Vagina (tissue), 2 donors: Measurements from ENCODE around the gene CYSLTR2. TPM values are rescaled to one million over a fixed set of nuclear protein-coding genes. Genes with fewer than 3 reads are reported as not detected.

Experiments used
- DNase-seq, 2 donors: peaks; one replicate each; pipeline ENCODE4 v3.0.0-alpha.2; 2017; ENCODE audit errors: extremely low spot score in 2 of 2
- H3K27ac ChIP-seq: fragments of 200-600 bp; sonication (generic); one replicate; pipeline ENCODE4 v1.5.1; 2019
- H3K27me3 ChIP-seq: fragments of 200-600 bp; sonication (generic); one replicate; pipeline ENCODE4 v1.5.1; 2019
- H3K36me3 ChIP-seq, 2 donors: fragments of 200-600 bp; sonication (generic); one replicate each; pipeline ENCODE4 v1.5.1; 2017 to 2019
- H3K4me1 ChIP-seq: fragments of 200-600 bp; sonication (generic); one replicate; pipeline ENCODE4 v1.5.1; 2019
- H3K4me3 ChIP-seq, 2 donors: fragments of 200-600 bp; sonication (generic); 1 replicate in 1 of 2; 2 replicates in 1 of 2; pipeline ENCODE4 v1.5.1; 2016 to 2019
- H3K9me3 ChIP-seq: fragments of 200-600 bp; sonication (generic); one replicate; pipeline ENCODE4 v1.5.1; 2019
- POLR2A ChIP-seq, 2 donors: fragments of 450-650 bp; IDR thresholded peaks; one replicate each; pipeline ENCODE4 v1.6.1; 2017; ENCODE audit warnings: antibody characterized with exemption in 2 of 2, mild to moderate bottlenecking in 2 of 2, moderate library complexity in 2 of 2
- POLR2AphosphoS5 ChIP-seq, 2 donors: sonication (generic); formaldehyde crosslinking; IDR thresholded peaks; one replicate each; pipeline ENCODE4 v1.9.0; 2017; ENCODE audit warnings: antibody characterized with exemption in 2 of 2, mild to moderate bottlenecking in 2 of 2, low read depth in 1 of 2; ENCODE audit not compliant: insufficient read depth in 1 of 2
- intact Hi-C: fragments of 100-400 bp; cut with DNase I; formaldehyde crosslinking; loops from one replicate; pipeline ENCODE4 v1.15.1; 2023
- total RNA-seq: library from RNA; depleted of rRNA; stranded (reverse); fragments of >200 nt; gene quantifications from one replicate; pipeline ENCODE4 v1.2.3, GENCODE V29; 2016
- TF ChIP-seq, protein P1 (sequence below), 3 experiments: fragments of 450-650 bp in 2 of 3; fragments of 200-600 bp in 1 of 3; sonication (generic) in 1 of 3; IDR thresholded peaks; one replicate each; pipeline ENCODE4 v1.5.1; 2017 to 2019; ENCODE audit warnings: antibody characterized with exemption in 3 of 3, mild to moderate bottlenecking in 2 of 3, moderate library complexity in 2 of 3

The CYSLTR2 gene
- total RNA-seq, 1 donor from 2014 or later = 0.49 TPM

DNA sequence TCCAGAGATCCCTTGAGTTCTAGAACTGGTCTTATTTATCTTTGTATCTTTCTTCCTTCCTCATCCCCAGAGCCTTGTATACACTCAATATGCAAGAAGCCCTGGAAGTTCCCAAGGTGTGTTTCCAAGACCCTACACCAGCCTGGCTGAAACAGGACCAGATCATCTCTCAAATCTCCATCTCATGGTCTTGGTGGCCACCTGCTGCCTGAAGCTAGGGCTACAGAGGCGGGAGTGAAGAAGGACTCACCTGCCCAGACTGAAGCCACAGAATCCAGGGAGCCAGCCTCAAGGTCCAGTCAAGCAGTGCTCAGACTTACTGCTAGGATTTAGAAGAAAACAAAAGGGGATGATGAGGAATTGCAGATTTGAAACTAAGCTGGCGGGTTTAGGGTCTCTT, 6.1 kb upstream of the CYSLTR2 start:
- intact Hi-C loops = no loop called here
- no peak for DNase-seq
- H3K27me3 ChIP-seq = no peaks in the 10 kb centered on the region

GRCh38 chr13:48648446-48648845, 5.3 kb upstream of the CYSLTR2 start:
- H3K27me3 ChIP-seq = no peaks in the 10 kb centered on the region
- no peaks in the 10 kb centered on the region for H3K9me3 ChIP-seq
- no peaks in the 10 kb centered on the region for H3K36me3 ChIP-seq
- no peak overlapping the region for H3K4me3 ChIP-seq
- no peak for DNase-seq
- TF ChIP-seq, protein P1, sequence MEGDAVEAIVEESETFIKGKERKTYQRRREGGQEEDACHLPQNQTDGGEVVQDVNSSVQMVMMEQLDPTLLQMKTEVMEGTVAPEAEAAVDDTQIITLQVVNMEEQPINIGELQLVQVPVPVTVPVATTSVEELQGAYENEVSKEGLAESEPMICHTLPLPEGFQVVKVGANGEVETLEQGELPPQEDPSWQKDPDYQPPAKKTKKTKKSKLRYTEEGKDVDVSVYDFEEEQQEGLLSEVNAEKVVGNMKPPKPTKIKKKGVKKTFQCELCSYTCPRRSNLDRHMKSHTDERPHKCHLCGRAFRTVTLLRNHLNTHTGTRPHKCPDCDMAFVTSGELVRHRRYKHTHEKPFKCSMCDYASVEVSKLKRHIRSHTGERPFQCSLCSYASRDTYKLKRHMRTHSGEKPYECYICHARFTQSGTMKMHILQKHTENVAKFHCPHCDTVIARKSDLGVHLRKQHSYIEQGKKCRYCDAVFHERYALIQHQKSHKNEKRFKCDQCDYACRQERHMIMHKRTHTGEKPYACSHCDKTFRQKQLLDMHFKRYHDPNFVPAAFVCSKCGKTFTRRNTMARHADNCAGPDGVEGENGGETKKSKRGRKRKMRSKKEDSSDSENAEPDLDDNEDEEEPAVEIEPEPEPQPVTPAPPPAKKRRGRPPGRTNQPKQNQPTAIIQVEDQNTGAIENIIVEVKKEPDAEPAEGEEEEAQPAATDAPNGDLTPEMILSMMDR (IDR thresholded peaks at IDR 0.05) = no peak
- TF ChIP-seq POLR2A (IDR thresholded peaks at IDR 0.05) (no peak), POLR2AphosphoS5 (IDR thresholded peaks at IDR 0.05; ENCODE audit: insufficient read depth in 1 of 2, low read depth in 1 of 2) (no peak)
- H3K27ac ChIP-seq = no peak overlapping the region
- H3K4me1 ChIP-seq = peaks cover 11% of the 10 kb centered on the region
- intact Hi-C loops = no loop called here

More for the DNA sequence above, 6.1 kb upstream of the CYSLTR2 start:
- peaks cover 2% of the 10 kb centered on the region for H3K4me1 ChIP-seq
- H3K36me3 ChIP-seq = no peaks in the 10 kb centered on the region
- H3K9me3 ChIP-seq = no peaks in the 10 kb centered on the region
- H3K27ac ChIP-seq = no peak overlapping the region
- TF ChIP-seq, protein P1 (IDR thresholded peaks at IDR 0.05) = no peak
- TF ChIP-seq POLR2A (IDR thresholded peaks at IDR 0.05) (no peak), POLR2AphosphoS5 (IDR thresholded peaks at IDR 0.05; ENCODE audit: insufficient read depth in 1 of 2, low read depth in 1 of 2) (no peak)
- no peak overlapping the region for H3K4me3 ChIP-seq

DNA sequence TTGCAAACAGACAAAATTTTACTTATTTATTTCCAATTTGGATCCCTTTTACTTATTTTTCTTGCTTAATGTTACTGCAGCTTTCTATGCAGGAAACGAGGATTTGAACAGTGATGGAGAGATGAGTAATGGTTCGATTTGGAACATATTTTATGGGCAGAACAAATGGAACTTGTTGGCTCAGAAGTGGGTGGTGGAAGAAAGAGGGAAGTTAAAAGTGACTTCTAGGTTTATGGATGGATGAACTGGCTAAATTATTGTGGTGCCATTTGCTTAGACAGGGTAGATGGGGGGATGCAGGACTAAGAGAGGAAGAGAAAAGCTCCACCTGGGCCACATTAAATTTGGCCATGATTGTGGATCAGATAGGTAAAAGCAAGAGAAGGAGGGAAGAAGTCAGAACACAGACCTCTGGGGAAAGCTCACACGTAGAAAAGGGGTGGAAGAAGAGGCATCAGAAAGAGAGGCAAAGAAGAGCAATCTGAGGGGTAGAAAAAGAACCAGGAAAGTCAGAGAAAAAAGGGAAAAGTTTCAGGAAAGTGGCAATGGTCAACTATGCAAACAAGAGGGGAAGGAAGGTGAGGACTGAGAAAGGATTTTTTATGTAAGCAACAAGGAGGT, 768 bp upstream of the CYSLTR2 start:
- H3K36me3 ChIP-seq = no peaks in the 10 kb centered on the region
- no peak overlapping the region for H3K27ac ChIP-seq
- intact Hi-C loops = no loop called here
- H3K4me3 ChIP-seq = no peak overlapping the region
- H3K4me1 ChIP-seq = peaks cover 15% of the 10 kb centered on the region
- H3K27me3 ChIP-seq = no peaks in the 10 kb centered on the region
- no peaks in the 10 kb centered on the region for H3K9me3 ChIP-seq
- DNase-seq = no peak
- TF ChIP-seq POLR2A (IDR thresholded peaks at IDR 0.05) (no peak), POLR2AphosphoS5 (IDR thresholded peaks at IDR 0.05; ENCODE audit: insufficient read depth in 1 of 2, low read depth in 1 of 2) (no peak)
- TF ChIP-seq, protein P1 (IDR thresholded peaks at IDR 0.05) = no peak

- no peak for DNase-seq
- H3K27me3 ChIP-seq = no peaks in the 10 kb centered on the region
- TF ChIP-seq POLR2A (IDR thresholded peaks at IDR 0.05) = no peak
- TF ChIP-seq, protein P1 (IDR thresholded peaks at IDR 0.05) = no peak
- TF ChIP-seq POLR2AphosphoS5 (IDR thresholded peaks at IDR 0.05; ENCODE audit: insufficient read depth in 1 of 2, low read depth in 1 of 2) = no peak
- no peaks in the 10 kb centered on the region for H3K36me3 ChIP-seq
- H3K4me3 ChIP-seq = no peak overlapping the region
- intact Hi-C loops = no loop called here
- peaks cover 15% of the 10 kb centered on the region for H3K4me1 ChIP-seq
- no peaks in the 10 kb centered on the region for H3K9me3 ChIP-seq
- no peak overlapping the region for H3K27ac ChIP-seq
Measured at GRCh38 chr13:48654511-48654910, 782 bp downstream of the CYSLTR2 start.

DNA sequence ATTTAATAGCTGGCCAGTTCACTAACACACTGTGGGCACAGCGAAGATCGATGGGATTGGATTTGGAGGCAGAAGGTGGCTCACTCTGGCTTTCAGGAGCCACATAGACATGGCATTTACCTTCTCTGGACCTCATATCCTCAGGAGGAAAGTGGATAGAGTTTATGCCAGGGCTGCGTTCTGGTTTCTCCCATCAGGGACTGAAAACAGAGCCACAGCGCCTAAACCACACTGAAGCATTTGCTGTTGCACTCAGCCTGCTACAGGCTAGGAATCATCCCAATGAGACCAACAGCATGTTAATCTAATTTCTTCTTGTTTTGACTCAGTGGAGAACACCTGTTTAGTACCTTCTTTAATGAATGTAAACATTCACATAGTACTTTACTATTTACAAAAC, 1.6 kb downstream of the CYSLTR2 start:
- intact Hi-C loops = no loop called here
- TF ChIP-seq POLR2AphosphoS5 (IDR thresholded peaks at IDR 0.05; ENCODE audit: insufficient read depth in 1 of 2, low read depth in 1 of 2) = no peak
- no peak for TF ChIP-seq POLR2A (IDR thresholded peaks at IDR 0.05)
- TF ChIP-seq, protein P1 (IDR thresholded peaks at IDR 0.05) = no peak
- Histone ChIP-seq H3K36me3 (no peaks in the 10 kb centered on the region), H3K9me3 (no peaks in the 10 kb centered on the region), H3K27ac (no peak overlapping the region), H3K27me3 (no peaks in the 10 kb centered on the region), H3K4me1 (peaks cover 15% of the 10 kb centered on the region), H3K4me3 (no peak overlapping the region)
- DNase-seq = no peak
